ENCODE data around the gene FRMD3. TPM values are rescaled to one million over a fixed set of nuclear protein-coding genes. Genes with fewer than 3 reads are reported as not detected.

The FRMD3 gene
- polyA plus RNA-seq, 1 donor from 2014 or later: 13.0 TPM

DNA sequence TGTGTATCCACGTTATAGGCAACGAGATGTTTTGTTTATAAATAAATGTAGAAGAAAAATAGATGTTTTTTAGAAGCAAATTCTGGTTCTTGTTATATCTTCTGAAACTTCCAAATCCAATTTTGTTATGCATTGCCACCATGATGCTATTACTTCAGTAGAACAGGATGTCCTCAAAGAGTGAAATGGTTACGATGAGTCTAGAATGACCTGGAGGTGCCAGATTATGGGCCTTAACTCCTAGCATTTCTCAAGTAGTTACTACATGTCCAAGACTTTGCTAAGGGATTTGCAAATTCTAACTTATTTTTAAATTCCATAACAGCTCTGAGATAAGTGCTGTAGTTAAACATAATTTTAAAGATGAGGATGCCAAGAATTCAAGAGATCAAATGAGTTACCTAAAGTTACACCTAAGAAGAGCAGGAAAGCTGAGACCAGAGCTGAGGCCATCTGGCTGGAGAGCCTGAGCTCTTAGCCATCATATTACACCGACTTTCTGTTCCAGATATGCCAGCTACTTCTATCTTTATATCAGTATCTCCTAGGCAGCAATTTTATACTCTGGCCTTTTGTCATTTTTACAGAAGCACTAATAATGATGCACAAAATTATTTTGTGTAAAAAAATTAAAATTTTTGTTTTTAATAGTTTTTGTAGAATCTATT lies 302.0 kb downstream of the FRMD3 start:
- Histone ChIP-seq H4K20me1 (ENCODE audit: insufficient read depth) (no peaks in the 10 kb centered on the region), H3K9ac (ENCODE audit: low read length) (no peak overlapping the region), H3K4me2 (ENCODE audit: low read length) (no peak overlapping the region), H3K79me2 (replicated peaks; ENCODE audit: insufficient read depth, low read length) (no peaks in the 10 kb centered on the region), H3K9me2 (ENCODE audit: insufficient read depth, low read length) (no peaks in the 10 kb centered on the region), H3K27me3 (ENCODE audit: insufficient read depth, low read depth, low read length) (no peaks in the 10 kb centered on the region), H3K4me3 (ENCODE audit: low read length) (no peak overlapping the region), H3K36me3 (ENCODE audit: insufficient read depth, low read length) (no peaks in the 10 kb centered on the region), H2AFZ (ENCODE audit: low read depth, low read length) (no peak overlapping the region), H3K27ac (ENCODE audit: low read length) (no peak overlapping the region), H3F3A (ENCODE audit: insufficient read depth, low read length, poor library complexity, severe bottlenecking) (no peaks in the 10 kb centered on the region), H3K9me3 (ENCODE audit: low read length) (no peaks in the 10 kb centered on the region)
- TF ChIP-seq MXI1 (conservative IDR thresholded peaks at IDR 0.05; ENCODE audit: poor library complexity, severe bottlenecking) (no peak), EZH2 (IDR thresholded peaks at IDR 0.05; ENCODE audit: borderline replicate concordance, insufficient read depth, low read length, poor library complexity, severe bottlenecking) (no peak), RAD21 (conservative IDR thresholded peaks at IDR 0.05) (no peak), SMC3 (conservative IDR thresholded peaks at IDR 0.05; ENCODE audit: poor library complexity) (no peak), REST (IDR thresholded peaks at IDR 0.05; ENCODE audit: borderline replicate concordance) (no peak), POLR2AphosphoS5 (IDR thresholded peaks at IDR 0.05) (no peak), TAF1 (IDR thresholded peaks at IDR 0.05; ENCODE audit: low read depth) (no peak), EP300 (conservative IDR thresholded peaks at IDR 0.05; ENCODE audit: poor library complexity, severe bottlenecking) (no peak)
- TF ChIP-seq, protein P1, sequence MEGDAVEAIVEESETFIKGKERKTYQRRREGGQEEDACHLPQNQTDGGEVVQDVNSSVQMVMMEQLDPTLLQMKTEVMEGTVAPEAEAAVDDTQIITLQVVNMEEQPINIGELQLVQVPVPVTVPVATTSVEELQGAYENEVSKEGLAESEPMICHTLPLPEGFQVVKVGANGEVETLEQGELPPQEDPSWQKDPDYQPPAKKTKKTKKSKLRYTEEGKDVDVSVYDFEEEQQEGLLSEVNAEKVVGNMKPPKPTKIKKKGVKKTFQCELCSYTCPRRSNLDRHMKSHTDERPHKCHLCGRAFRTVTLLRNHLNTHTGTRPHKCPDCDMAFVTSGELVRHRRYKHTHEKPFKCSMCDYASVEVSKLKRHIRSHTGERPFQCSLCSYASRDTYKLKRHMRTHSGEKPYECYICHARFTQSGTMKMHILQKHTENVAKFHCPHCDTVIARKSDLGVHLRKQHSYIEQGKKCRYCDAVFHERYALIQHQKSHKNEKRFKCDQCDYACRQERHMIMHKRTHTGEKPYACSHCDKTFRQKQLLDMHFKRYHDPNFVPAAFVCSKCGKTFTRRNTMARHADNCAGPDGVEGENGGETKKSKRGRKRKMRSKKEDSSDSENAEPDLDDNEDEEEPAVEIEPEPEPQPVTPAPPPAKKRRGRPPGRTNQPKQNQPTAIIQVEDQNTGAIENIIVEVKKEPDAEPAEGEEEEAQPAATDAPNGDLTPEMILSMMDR (IDR thresholded peaks at IDR 0.05; ENCODE audit: poor library complexity, severe bottlenecking): no peak

DNA sequence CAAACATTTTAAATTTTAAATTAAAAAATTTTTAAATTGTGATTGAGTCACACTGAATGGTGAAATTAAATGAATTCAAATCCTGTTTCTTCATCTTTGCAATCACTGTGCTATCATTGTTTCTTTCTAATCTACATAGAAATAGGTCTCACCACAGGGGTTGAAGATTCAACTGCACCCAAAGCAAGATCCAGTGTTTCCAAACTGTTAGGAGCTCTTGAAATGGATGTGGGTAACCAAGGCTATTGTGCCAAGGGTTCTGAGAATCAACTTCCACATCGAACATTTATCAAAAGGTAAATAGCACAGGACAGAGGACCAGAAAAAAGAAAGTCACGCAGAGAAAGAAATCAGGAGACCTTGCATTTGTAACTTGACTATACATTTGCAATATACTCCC lies 302.7 kb downstream of the FRMD3 start:
- Histone ChIP-seq H3K4me2 (ENCODE audit: low read length) (no peak overlapping the region), H4K20me1 (ENCODE audit: insufficient read depth) (no peaks in the 10 kb centered on the region), H3F3A (ENCODE audit: insufficient read depth, low read length, poor library complexity, severe bottlenecking) (no peaks in the 10 kb centered on the region)

More for the DNA sequence above, 302.7 kb downstream of the FRMD3 start:
- H3K9me2 ChIP-seq (ENCODE audit: insufficient read depth, low read length): no peaks in the 10 kb centered on the region
- no peak overlapping the region for H3K9ac ChIP-seq (ENCODE audit: low read length)
- no peaks in the 10 kb centered on the region for H3K27me3 ChIP-seq (ENCODE audit: insufficient read depth, low read depth, low read length)
- no peaks in the 10 kb centered on the region for H3K36me3 ChIP-seq (ENCODE audit: insufficient read depth, low read length)
- no peak overlapping the region for H2AFZ ChIP-seq (ENCODE audit: low read depth, low read length)
- H3K9me3 ChIP-seq (ENCODE audit: low read length): no peaks in the 10 kb centered on the region
- H3K79me2 ChIP-seq (replicated peaks; ENCODE audit: insufficient read depth, low read length): no peaks in the 10 kb centered on the region
- H3K4me3 ChIP-seq (ENCODE audit: low read length): no peak overlapping the region
- no peak overlapping the region for H3K27ac ChIP-seq (ENCODE audit: low read length)
- no peak for TF ChIP-seq MXI1 (conservative IDR thresholded peaks at IDR 0.05; ENCODE audit: poor library complexity, severe bottlenecking)
- TF ChIP-seq RAD21 (conservative IDR thresholded peaks at IDR 0.05): no peak
- no peak for TF ChIP-seq TAF1 (IDR thresholded peaks at IDR 0.05; ENCODE audit: low read depth)
- no peak for TF ChIP-seq EP300 (conservative IDR thresholded peaks at IDR 0.05; ENCODE audit: poor library complexity, severe bottlenecking)
- no peak for TF ChIP-seq POLR2AphosphoS5 (IDR thresholded peaks at IDR 0.05)
- no peak for TF ChIP-seq EZH2 (IDR thresholded peaks at IDR 0.05; ENCODE audit: borderline replicate concordance, insufficient read depth, low read length, poor library complexity, severe bottlenecking)
- TF ChIP-seq REST (IDR thresholded peaks at IDR 0.05; ENCODE audit: borderline replicate concordance): no peak
- TF ChIP-seq SMC3 (conservative IDR thresholded peaks at IDR 0.05; ENCODE audit: poor library complexity): no peak
- TF ChIP-seq, protein P1 (IDR thresholded peaks at IDR 0.05; ENCODE audit: poor library complexity, severe bottlenecking): no peak

Data from neural cell (in vitro differentiated cells).